Measurements from ENCODE around the gene CMKLR1.

Gene CMKLR1

DNA sequence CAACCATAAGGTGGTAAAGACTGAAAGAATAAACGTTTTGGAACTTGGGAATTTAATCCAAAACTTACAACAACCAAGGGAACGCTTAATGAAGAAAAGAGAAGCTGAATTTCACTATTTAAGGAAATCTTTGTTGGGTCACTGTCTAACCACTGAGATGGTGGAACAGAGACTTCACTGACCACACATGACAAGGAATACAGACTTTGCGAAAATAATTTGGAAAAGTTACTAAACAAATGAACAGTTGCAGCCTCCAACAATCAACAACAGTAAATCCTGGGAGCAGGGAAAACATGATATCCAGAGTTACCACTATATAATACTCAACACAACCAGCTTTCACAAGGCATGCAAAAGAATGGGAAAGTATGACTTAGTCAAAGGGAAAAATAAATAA lies 79.1 kb downstream of the CMKLR1 start:
- no peak overlapping the region for H3K4me3 ChIP-seq (replicated peaks; ENCODE audit: low read depth, low read length)
- TF ChIP-seq, protein P1, sequence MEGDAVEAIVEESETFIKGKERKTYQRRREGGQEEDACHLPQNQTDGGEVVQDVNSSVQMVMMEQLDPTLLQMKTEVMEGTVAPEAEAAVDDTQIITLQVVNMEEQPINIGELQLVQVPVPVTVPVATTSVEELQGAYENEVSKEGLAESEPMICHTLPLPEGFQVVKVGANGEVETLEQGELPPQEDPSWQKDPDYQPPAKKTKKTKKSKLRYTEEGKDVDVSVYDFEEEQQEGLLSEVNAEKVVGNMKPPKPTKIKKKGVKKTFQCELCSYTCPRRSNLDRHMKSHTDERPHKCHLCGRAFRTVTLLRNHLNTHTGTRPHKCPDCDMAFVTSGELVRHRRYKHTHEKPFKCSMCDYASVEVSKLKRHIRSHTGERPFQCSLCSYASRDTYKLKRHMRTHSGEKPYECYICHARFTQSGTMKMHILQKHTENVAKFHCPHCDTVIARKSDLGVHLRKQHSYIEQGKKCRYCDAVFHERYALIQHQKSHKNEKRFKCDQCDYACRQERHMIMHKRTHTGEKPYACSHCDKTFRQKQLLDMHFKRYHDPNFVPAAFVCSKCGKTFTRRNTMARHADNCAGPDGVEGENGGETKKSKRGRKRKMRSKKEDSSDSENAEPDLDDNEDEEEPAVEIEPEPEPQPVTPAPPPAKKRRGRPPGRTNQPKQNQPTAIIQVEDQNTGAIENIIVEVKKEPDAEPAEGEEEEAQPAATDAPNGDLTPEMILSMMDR (IDR thresholded peaks at IDR 0.05; ENCODE audit: low read length, missing control alignments) = no peak
- DNase-seq (ENCODE audit: low read depth) = no peak

DNA sequence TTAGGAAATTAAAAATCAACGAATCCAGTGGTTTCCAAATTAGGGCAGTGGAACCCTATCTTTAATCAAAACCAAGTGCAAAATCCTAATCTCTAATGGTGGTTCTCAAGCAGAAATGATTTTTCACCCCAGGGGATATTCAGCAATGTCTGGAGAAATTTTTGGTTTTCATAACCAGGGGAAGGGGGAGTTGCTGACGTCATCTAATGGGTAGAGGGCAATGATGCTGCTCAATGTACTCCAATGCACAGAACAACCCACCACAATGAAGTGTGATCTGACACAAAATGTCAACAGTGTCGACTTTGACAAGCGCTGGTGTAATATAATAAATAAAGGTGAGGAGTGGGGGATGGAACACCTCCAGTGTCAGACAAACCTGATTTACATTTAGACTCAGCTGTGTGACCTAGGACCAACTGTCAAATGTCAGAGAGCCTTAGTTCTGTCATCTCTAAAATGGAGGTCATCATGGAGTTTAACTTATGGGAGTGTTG lies 81.5 kb downstream of the CMKLR1 start:
- no peak for DNase-seq (ENCODE audit: low read depth)
- H3K4me3 ChIP-seq (replicated peaks; ENCODE audit: low read depth, low read length) = no peak overlapping the region
- TF ChIP-seq, protein P1 (IDR thresholded peaks at IDR 0.05; ENCODE audit: low read length, missing control alignments) = no peak

DNA sequence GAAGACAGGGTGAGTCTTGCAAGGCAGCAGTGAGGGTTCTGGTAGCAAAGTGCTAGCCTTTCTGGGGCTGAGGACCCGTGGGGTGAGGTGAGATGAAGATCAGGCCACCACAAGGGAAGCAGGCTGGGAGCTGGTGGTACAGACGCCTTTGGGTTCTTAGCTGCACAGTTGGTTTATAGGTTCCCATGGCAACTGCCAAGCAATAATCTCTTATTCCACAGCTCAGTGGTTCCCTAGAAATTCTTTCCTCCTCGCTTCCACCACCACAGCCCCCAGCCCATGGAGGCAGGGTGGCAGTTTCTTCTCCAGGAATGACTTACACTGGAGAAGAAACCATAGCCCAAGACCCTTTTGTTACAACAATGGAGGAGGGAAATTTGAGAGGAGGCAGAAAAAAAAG lies 82.1 kb downstream of the CMKLR1 start:
- DNase-seq (ENCODE audit: low read depth) = no peak
- H3K4me3 ChIP-seq (replicated peaks; ENCODE audit: low read depth, low read length) = no peak overlapping the region
- TF ChIP-seq, protein P1 (IDR thresholded peaks at IDR 0.05; ENCODE audit: low read length, missing control alignments) = no peak

DNA sequence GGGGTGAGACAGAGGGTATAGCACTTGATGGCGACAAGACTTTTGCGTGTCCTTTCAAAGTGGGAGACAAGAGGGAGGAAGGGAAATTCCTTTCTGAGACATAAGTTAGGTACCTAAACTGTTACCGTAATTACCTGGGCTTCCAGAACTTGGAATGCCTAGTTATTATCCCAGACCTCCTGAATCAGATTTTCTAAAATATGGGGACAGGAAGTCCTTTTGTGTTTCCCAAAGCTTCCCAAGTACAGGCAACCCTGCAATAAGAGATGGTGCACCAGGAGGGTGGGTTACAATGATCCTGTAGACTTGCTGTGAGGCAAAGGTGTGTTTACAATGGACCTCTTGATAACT lies 83.9 kb downstream of the CMKLR1 start:
- TF ChIP-seq, protein P1 (IDR thresholded peaks at IDR 0.05; ENCODE audit: low read length, missing control alignments) = no peak
- DNase-seq (ENCODE audit: low read depth) = no peak
- no peak overlapping the region for H3K4me3 ChIP-seq (replicated peaks; ENCODE audit: low read depth, low read length)

DNA sequence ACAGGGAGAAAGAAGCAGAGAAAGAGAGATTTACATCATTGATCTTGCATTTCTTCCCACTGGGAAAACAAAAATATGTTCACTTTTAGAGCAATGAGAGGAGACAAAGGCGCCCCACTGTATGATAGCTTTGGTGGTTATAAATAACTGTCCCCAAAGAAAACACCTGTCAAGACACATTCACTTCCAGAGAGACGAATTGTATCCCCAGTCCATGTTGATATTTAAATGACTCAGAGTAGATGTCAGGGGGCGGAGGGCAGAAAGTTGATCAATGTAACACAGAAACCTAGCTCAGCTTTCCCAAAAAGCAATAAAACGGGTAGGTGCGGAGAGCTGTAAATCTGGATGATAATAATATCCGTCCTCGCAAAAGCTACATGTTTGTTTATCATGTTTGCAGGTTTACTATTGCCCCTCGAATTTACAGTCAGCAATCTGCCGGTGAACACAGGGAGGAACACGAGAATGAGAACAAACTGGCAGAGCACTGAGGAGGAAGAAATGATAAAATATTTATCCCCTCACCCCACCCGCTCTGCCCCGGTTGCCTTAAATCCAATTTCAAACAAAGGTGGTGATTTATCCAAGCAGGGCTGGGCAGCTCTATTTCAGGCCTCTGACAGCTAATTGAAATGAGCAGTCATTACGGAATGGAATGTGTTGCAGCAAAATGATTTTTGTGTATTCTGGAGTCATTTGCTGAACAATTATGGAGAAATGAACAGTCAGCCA lies 84.4 kb downstream of the CMKLR1 start:
- H3K4me3 ChIP-seq (replicated peaks; ENCODE audit: low read depth, low read length) = no peak overlapping the region
- TF ChIP-seq, protein P1 (IDR thresholded peaks at IDR 0.05; ENCODE audit: low read length, missing control alignments) = no peak
- no peak for DNase-seq (ENCODE audit: low read depth)

DNA sequence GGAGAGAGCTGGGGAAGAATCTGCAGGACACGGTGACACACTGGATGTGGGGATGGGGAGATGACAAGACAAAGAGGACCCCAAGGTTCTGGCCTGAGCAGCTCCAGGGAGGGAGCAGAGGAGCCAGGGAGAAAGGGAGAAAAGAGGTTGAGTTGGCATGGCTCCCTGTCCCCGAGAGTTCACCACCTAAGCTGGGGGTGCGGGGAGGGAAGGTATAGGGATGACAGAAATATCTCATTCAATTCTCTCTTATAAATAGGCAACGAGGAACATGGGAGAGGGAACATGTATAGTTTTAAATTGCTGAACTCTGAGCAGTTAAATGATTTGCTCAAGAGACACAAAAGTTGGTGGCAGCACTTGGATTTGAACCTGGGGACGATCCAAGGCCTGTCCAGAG lies 85.1 kb downstream of the CMKLR1 start:
- TF ChIP-seq, protein P1 (IDR thresholded peaks at IDR 0.05; ENCODE audit: low read length, missing control alignments) = no peak
- H3K4me3 ChIP-seq (replicated peaks; ENCODE audit: low read depth, low read length) = no peak overlapping the region
- DNase-seq (ENCODE audit: low read depth) = no peak

DNA sequence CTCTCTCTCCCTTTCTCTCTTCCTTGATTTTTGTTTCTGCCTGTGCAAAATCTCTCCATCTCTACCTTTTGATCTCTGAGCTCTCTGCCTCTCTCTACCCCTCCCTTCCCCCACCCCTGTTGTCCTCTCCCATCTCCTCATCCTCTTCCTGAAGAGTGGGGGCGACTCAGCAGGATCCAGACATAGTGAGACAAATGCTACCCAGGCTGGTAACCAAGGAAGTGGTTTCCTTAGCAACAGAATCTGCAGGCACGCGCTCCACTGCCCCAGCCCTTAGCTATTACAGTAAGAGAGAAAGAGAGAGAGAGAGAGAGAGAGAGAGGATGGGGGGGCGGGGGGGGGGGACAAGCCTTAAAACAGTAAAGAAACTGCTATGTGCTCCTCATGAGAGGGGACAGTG lies 85.6 kb downstream of the CMKLR1 start:
- TF ChIP-seq, protein P1 (IDR thresholded peaks at IDR 0.05; ENCODE audit: low read length, missing control alignments) = no peak
- no peak overlapping the region for H3K4me3 ChIP-seq (replicated peaks; ENCODE audit: low read depth, low read length)
- no peak for DNase-seq (ENCODE audit: low read depth)
